Epithelial cell of esophagus (primary cell): ENCODE data around the gene RAPSN.

Source experiments
- DNase-seq: peaks from one replicate; pipeline ENCODE4 v3.0.0; 2010; ENCODE audit warnings: low read depth
- H3K4me3 ChIP-seq: 2 replicates; pipeline ENCODE4 v1.5.1; 2011; ENCODE audit warnings: mild to moderate bottlenecking, low read length, control low read depth
- CTCF ChIP-seq: IDR thresholded peaks from 2 replicates; pipeline ENCODE4 v1.5.1; 2011; ENCODE audit warnings: low read depth, mild to moderate bottlenecking, low read length, control low read depth, inconsistent platforms; ENCODE audit not compliant: insufficient read depth; ENCODE audit errors: missing control alignments

The RAPSN gene

DNA sequence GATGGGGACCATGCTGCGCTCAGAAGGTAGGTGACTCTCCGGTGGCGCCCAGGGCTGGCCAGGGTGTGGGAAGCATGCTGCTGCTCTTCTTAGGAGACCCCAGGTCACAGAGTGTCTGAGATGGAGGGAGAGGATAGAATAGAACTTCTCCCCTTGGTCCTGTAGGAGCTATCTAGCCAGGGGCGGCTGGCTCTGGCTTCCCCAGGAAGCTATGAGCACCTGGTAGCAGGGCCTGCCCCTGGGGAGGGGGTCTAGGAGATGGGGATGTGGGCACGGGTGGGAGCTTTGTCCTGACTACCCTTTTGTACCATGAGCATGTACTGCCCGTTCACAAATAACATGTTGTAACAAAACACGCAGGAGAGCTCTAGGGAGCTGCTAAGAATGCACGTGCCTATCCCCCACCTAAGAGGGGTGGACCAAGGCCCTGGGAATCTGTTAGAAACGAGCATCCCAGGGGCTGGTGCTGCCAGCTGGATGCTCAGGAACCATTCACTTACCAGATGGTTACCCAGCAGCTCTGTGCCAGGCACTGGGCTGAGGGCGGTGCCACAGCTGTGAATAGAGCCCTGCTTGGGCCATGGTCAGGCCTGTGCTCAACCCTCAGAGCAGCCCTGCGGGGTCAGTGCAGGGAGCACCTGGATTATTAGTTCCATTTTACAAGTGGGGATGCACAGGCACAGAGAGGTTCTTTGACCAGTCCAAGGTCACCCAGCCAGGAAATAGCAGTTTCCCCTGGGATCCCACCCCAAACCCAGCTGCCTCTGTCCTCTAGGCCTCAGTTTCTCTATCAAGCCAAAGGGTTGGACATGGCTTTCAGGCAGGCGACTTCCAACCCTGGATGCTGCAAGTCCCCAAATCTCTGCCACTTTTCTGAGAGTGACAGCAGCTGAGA is 38.3 kb downstream of the RAPSN start:
- no peak for TF ChIP-seq CTCF
- no peak overlapping the region for H3K4me3 ChIP-seq
- DNase-seq = no peak

DNA sequence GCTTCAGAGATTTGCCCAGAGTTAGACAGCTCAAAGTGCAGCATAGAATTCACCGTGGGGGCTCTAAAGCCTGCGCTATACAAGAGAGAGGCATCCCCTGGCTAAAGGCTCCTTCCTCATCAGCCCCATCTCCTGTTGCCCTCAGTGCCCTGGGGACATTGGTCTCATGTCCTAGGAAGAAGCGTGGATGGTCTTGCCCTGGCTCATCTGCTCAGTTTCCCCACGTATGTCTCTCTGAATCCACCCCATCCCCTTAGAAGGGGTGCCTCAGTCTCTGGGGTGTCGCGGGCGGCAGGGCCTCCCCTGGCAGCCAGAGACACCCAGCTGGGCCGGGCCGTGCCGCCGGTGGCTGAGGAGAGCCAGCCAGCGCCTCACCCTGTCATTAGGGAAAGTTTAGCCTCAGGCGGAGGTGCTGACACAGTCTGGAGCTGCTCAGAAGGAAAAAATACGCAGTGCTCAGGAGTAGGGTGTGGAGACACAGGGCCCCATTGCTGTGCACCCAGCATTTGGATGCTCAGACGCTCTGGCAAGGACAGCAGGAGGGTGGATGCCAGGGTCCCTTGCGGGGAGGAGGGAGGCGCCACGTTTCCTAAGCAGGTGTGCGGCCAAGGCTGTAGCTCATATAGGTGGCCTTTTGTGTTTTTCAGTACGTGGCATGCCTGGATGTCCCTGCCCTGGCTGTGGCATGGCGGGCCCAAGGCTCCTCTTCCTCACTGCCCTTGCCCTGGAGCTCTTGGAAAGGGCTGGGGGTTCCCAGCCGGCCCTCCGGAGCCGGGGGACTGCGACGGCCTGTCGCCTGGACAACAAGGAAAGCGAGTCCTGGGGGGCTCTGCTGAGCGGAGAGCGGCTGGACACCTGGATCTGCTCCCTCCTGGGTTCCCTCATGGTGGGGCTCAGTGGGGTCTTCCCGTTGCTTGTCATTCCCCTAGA is 39.2 kb downstream of the RAPSN start:
- peak overlapping the region; percentile 67 for H3K4me3 ChIP-seq
- peak; percentile 85 for DNase-seq
- TF ChIP-seq CTCF = peak; percentile 0

GRCh38 chr11:47408598-47409439 is 40.1 kb downstream of the RAPSN start:
- peak overlapping the region; percentile 67 for H3K4me3 ChIP-seq
- peak; percentile 92 for DNase-seq

GRCh38 chr11:47407746-47408590 is 41.0 kb downstream of the RAPSN start, which contains the start of gene SLC39A13:
Gene SLC39A13, plus strand, starts transcription at chr11:47408590. Its CDS starts 1,505 bp downstream, at chr11:47410095.
- H3K4me3 ChIP-seq = peak within 1 kb of the TSS; percentile 73
- DNase-seq = peak; percentile 97

More at GRCh38 chr11:47408598-47409439, 40.1 kb downstream of the RAPSN start:
- TF ChIP-seq CTCF = peak; percentile 7

More at GRCh38 chr11:47407746-47408590, 41.0 kb downstream of the RAPSN start, which contains the start of gene SLC39A13:
- TF ChIP-seq CTCF = peak; percentile 1
